Skeletal muscle satellite cell (primary cell): ENCODE data around the gene SPHK1.
"Not testable (repeated sequence)": the region's sequence is repeated elsewhere in the genome, so short reads cannot be mapped to it uniquely, and the experiment has no call there.

ENCODE experiments used
- H3K27me3 ChIP-seq: 2 replicates; pipeline ENCODE4 v1.7.0; 2013; ENCODE audit warnings: low read length; ENCODE audit not compliant: control insufficient read depth, insufficient read depth
- H3K36me3 ChIP-seq: 2 replicates; pipeline ENCODE4 v1.7.0; 2013; ENCODE audit warnings: mild to moderate bottlenecking, control low read depth, low read length; ENCODE audit not compliant: insufficient read depth
- H3K4me1 ChIP-seq: 2 replicates; pipeline ENCODE4 v1.7.0; 2013; ENCODE audit warnings: low read length; ENCODE audit not compliant: control insufficient read depth, insufficient read depth
- H3K4me2 ChIP-seq: 2 replicates; pipeline ENCODE4 v1.7.0; 2013; ENCODE audit warnings: mild to moderate bottlenecking, low read length
- H3K4me3 ChIP-seq: 2 replicates; pipeline ENCODE4 v1.7.0; 2013; ENCODE audit warnings: low read length
- H3K9ac ChIP-seq: 2 replicates; pipeline ENCODE4 v1.7.0; 2013; ENCODE audit warnings: mild to moderate bottlenecking, low read depth, low read length, moderate library complexity
- H3K9me3 ChIP-seq: replicated peaks from 2 replicates; pipeline ENCODE4 v1.7.0; 2013; ENCODE audit warnings: mild to moderate bottlenecking, control low read depth, low read length

Gene SPHK1

DNA sequence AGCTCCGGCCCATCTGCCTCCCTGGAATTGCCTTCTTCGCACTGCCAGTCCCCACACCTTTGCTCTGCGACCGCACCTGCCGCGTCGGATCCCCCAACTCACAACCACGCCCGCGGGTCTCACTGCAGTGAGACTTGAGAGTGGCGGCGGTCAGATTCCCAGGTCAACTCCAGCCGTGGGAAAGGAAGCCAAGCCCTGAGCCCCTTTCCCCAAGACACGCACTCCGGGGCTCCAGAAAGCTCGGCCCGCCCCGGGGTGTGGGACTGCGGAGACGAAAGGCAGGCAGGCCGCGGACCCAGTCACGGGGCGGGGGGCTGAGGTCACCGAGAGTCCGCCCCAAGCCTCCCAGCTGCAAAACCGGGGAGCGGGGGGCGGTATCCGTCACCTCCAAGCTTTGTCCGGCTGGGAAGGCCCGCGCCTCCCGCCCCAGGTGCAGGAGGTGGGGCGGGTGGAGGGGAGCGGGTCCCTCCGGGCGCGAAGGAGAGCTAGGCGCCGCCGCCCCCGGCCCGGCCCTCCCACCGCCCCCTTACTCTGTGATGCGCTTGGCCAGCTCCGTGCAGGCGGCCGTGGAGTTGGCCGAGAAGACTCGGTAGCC is 31.3 kb upstream of the SPHK1 start:
- no peaks in the 10 kb centered on the region for H3K27me3 ChIP-seq
- H3K4me2 ChIP-seq: peak overlapping the region; percentile 99

GRCh38 chr17:76353599-76354316 is 30.7 kb upstream of the SPHK1 start, which contains the start of gene PRPSAP1:
Gene PRPSAP1 (minus strand): TSS chr17:76353916. CDS start chr17:76353703, 213 bp downstream.
- Histone ChIP-seq H3K4me3 (peak within 1 kb of the TSS; percentile 87), H3K4me2 (peak within 1 kb of the TSS; percentile 99)

More for the DNA sequence above, 31.3 kb upstream of the SPHK1 start:
- H3K36me3 ChIP-seq: no peaks in the 10 kb centered on the region
- H3K4me1 ChIP-seq: peaks cover 14% of the 10 kb centered on the region
- H3K9me3 ChIP-seq: no peaks in the 10 kb centered on the region
- H3K9ac ChIP-seq: peak overlapping the region; percentile 98
- H3K4me3 ChIP-seq: peak overlapping the region; percentile 87

DNA sequence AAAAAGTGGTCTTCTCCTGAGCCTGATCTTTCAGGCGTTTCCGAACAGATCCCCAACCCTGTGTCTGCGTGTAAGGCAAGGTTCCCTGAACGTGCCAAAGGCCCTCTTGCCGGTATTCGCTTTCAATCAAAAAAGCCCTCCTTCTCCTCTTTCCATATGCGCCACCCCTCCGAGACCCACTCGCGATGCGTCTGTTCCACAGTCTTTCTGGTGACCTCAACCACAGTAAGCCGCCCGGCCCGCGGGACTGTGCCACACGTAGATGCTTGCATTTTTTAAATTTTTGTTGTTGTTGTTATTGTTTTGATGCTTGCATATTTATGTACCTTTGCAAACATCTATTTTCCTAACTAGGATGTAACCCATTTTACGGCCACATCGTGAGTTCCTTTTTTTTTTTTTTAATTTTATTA is 30.1 kb upstream of the SPHK1 start:
- H3K9ac ChIP-seq: peak overlapping the region; percentile 98
- peak overlapping the region; percentile 87 for H3K4me3 ChIP-seq
- no peaks in the 10 kb centered on the region for H3K9me3 ChIP-seq
- H3K36me3 ChIP-seq: no peaks in the 10 kb centered on the region
- H3K4me2 ChIP-seq: peak overlapping the region; percentile 99
- H3K4me1 ChIP-seq: peaks cover 14% of the 10 kb centered on the region
- no peaks in the 10 kb centered on the region for H3K27me3 ChIP-seq

More at GRCh38 chr17:76353599-76354316, 30.7 kb upstream of the SPHK1 start, which contains the start of gene PRPSAP1:
- Histone ChIP-seq H3K36me3 (no peaks in the 10 kb centered on the region), H3K27me3 (no peaks in the 10 kb centered on the region), H3K4me1 (peaks cover 14% of the 10 kb centered on the region), H3K9ac (peak within 1 kb of the TSS; percentile 98), H3K9me3 (no peaks in the 10 kb centered on the region)

GRCh38 chr17:76354747-76355310 is 29.6 kb upstream of the SPHK1 start:
- no peaks in the 10 kb centered on the region for H3K9me3 ChIP-seq
- H3K36me3 ChIP-seq: no peaks in the 10 kb centered on the region
- H3K9ac ChIP-seq: peak overlapping the region; percentile 98
- H3K27me3 ChIP-seq: no peaks in the 10 kb centered on the region
- H3K4me3 ChIP-seq: no peak overlapping the region
- H3K4me1 ChIP-seq: peaks cover 14% of the 10 kb centered on the region
- peak overlapping the region; percentile 99 for H3K4me2 ChIP-seq

- no peak overlapping the region for H3K9ac ChIP-seq
- no peak overlapping the region for H3K4me2 ChIP-seq
- H3K9me3 ChIP-seq: no peaks in the 10 kb centered on the region
- H3K4me3 ChIP-seq: no peak overlapping the region
- H3K27me3 ChIP-seq: no peaks in the 10 kb centered on the region
- H3K4me1 ChIP-seq: peaks cover 21% of the 10 kb centered on the region
- no peaks in the 10 kb centered on the region for H3K36me3 ChIP-seq
Measured at GRCh38 chr17:76356803-76357456, 27.5 kb upstream of the SPHK1 start.

DNA sequence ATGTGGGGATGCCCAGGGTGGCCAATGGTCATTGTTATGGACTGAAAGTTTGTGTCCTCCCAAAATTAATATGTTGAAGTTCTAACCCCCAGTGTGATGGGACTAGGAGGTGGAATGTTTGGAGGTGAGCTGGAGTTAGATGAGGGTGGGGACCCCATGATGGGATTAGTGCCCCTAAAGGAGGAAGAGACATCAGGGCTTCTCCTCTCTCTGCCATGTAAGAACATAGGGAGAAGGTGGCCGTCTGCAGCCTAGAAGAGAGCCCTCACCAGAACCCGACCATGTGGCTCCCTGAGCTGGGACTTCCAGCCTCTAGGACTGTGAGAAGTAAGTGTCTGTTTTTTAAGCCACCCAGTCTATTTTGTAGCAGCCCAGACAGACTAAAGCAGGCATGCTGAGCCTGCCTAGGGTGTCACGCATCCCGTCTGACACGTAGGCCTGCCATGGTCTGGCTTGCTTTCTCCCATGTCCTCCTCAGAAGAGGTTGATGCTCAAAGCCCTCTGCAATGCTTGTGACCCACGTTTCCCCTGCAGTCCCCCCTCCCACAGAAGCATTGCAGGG is 26.7 kb upstream of the SPHK1 start:
- Histone ChIP-seq H3K27me3 (no peaks in the 10 kb centered on the region), H3K36me3 (no peaks in the 10 kb centered on the region), H3K4me1 (peaks cover 18% of the 10 kb centered on the region), H3K4me2 (no peak overlapping the region), H3K4me3 (no peak overlapping the region), H3K9me3 (no peaks in the 10 kb centered on the region), H3K9ac (no peak overlapping the region)

DNA sequence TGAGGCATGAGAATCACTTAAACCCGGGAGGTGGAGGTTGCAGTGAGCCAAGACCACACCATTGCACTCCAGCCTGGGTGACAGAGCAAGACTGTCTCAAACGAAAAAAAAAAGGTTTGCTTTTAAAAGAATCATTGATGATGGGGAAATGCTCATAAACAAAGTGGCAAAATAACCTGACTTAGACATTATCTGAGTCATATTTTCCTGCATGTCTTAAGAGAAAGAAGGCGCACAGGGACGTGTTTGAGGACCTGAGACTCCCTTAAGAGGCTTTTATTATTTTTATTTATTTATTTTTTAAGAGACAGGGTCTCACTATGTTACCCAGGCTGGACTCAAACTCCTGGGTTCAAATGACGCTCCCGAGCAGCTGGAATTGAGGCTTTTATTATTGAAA is 25.0 kb upstream of the SPHK1 start:
- no peaks in the 10 kb centered on the region for H3K9me3 ChIP-seq
- H3K9ac ChIP-seq: no peak overlapping the region
- H3K36me3 ChIP-seq: no peaks in the 10 kb centered on the region
- H3K4me1 ChIP-seq: peaks cover 14% of the 10 kb centered on the region
- H3K4me3 ChIP-seq: no peak overlapping the region
- H3K4me2 ChIP-seq: no peak overlapping the region
- no peaks in the 10 kb centered on the region for H3K27me3 ChIP-seq

- not testable (repeated sequence) for H3K4me2 ChIP-seq, H3K9me3 ChIP-seq, H3K27me3 ChIP-seq, H3K36me3 ChIP-seq, H3K9ac ChIP-seq, H3K4me3 ChIP-seq
- H3K4me1 ChIP-seq: peaks cover 13% of the 10 kb centered on the region
Measured at GRCh38 chr17:76359776-76360175, 24.6 kb upstream of the SPHK1 start.

DNA sequence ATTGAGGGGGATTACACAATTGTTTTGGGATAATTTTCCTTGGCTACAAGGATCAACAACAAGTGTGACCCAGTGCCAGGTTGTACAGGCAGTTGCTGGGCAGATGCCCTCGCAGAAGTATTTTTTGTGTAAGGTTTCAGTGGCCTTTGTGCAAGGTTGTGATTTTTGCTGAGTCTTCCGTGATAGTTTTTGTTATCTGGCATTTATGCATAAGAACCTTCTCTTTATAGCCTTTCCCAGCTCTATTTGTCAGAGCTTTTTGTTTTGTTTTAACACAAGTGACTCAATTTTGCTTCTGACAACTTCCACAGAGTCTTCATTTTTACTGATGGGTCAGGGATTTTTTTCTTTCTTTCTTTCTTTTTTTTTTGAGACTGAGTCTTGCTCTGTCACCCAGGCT is 23.9 kb upstream of the SPHK1 start:
- H3K9ac ChIP-seq: peak overlapping the region; percentile 26
- H3K4me1 ChIP-seq: peaks cover 13% of the 10 kb centered on the region
- peak overlapping the region; percentile 2 for H3K4me2 ChIP-seq
- no peaks in the 10 kb centered on the region for H3K9me3 ChIP-seq
- no peaks in the 10 kb centered on the region for H3K36me3 ChIP-seq
- no peak overlapping the region for H3K4me3 ChIP-seq
- H3K27me3 ChIP-seq: no peaks in the 10 kb centered on the region

DNA sequence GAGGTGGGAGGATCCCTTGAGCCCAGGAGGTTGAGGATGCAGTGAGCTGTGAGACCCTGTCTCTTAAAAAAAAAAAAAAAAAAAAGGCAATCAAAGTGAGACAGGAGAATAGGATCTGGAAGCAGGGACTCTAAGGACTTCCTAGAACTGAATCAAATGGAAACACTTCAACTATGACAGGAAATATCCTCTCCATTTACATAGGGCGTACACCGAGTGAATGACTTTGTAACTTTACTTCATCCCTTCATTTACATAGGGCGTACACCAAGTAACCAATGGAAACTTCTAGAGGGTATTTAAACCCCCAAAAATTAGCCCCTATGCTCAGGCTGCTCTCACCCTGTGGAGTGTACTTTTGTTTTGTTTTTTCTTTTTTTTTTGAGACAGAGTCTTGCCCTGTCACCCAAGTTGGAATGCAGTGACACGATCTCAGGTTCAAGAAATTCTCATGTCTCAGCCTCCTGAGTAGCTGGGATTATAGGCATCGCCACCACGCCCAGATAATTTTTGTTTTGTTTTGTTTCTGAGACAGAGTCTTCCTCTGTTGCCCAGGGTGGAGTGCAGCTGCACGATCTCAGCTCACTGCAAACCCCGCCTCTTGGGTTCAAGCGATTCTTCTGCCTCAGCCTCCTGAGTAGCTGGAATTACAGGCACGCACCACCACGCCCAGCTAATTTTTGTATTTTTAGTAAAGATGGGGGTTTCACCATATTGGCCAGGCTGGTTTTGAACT is 21.1 kb upstream of the SPHK1 start:
- H3K9me3 ChIP-seq: no peaks in the 10 kb centered on the region
- H3K27me3 ChIP-seq: no peaks in the 10 kb centered on the region
- no peaks in the 10 kb centered on the region for H3K36me3 ChIP-seq
- no peak overlapping the region for H3K9ac ChIP-seq
- no peak overlapping the region for H3K4me3 ChIP-seq
- no peak overlapping the region for H3K4me2 ChIP-seq
- peaks cover 14% of the 10 kb centered on the region for H3K4me1 ChIP-seq
